Activated CD4-positive, alpha-beta T cell treated with anti-CD3 and anti-CD28 coated beads, Interleukin-2, amount 50 U/mL, for 24 hours (primary cell): ENCODE measurements around the gene NFASC.

Experiments used
- DNase-seq, 2 donors: peaks; one replicate each; pipeline ENCODE4 v3.0.0-alpha.2; 2020; ENCODE audit warnings: low read depth in 1 of 2, low spot score in 1 of 2

The NFASC gene

DNA sequence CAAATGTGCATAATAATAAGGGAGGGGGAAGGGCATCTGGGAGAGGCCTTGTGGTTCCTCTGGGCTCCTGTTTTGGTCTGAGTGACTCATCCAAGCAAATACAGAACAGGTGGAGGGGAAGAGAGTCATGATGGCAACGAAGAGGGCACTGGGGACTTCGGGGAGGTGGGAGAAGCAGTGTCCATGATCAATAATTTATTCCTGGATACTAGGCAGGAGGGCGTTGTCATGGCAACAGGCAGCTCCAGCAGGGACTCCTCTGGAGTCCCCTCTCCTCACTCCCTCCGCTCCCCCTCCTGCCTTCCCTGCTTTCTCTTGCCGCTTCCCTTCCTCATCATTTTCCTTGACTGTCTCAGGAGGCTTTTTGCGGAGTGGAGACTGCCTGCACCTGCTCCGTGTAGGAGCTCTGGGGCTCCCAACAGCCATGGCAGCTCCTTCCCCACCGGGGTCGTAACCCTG lies 12.3 kb upstream of the NFASC start:
- no peak for DNase-seq

DNA sequence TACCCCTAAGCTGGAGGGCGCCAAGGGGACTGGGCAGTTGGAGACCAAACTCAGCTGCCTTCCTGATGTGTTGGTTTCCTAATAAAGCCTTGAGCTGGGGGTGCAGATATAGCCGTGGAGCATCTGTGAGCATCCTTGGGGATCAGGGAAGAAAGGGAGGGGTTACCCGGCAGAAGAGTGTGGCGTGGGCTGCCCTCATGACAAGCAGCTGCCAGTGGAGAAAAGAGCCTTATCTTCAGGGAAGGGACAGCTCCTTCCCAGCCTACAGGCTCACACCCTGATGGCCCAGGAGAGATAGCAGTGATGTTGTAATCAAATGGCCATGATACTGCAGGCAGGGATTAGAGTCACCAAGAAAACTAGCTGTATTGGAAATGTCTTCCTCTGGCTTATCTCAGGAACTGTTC lies 10.8 kb upstream of the NFASC start:
- no peak for DNase-seq

DNA sequence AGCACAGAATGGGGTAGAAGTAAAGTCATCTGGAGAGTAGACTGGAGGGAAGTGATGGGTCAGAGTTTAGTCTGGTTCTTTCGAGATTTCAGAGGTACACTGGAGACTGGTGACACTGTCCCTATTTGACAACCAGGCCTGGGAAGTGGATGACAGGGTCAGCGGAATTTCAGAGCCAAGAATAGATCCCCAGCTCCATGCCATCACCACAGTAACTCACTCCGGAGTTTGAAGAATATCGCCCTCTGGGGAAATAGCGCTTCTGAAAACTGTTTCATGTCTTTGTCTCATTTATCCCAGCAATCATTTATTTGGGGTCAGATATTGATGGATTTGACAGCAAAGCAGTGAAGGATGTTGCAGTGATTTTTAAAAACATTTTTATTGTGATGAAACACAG lies 7.6 kb upstream of the NFASC start:
- DNase-seq, result no peak

DNA sequence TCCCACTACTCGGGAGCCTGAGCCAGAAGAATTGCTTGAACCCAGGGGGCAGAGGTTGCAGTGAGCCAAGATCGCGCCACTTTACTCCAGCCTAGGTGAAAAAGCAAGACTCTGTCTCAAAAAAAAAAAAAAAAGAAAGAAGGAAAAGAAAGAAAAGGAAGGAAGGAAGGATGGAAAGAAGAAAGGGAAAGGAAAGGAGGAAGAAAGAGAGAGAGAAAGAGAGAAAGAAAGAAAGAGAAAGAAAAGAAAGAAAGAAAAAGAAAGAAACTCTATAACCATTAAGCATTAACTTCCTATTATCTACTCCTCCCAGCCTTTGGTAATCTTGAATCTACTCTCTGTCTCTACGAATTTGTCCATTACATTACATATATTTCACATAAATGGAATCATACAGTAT lies 6.9 kb upstream of the NFASC start:
- no peak for DNase-seq

DNA sequence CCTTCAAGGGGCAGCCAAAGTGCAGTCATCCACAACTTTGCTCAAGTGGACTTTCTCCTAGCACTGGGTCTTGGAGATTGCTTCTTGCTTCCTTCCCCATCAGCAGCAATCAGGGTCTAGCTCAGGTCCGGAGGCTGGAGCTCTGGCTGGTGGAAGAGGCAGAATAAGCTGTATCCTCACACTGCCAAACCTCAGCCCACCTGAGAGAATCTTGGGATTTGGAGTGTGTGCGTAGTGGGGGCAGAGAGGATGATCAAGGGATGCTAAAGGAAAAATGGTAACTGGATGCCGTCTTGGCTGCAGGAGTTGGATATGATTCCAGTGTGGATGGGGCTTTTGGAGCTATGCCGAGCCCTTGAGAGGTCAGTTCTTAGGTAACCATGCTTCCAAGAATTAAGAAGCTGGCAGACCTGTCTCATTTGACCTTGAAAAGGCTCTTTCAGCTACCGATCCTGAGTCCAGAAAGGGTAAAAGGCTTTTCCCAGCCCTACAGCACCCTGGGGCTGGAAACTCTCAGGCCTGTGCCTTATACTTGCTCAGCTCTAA lies 4.5 kb upstream of the NFASC start:
- DNase-seq, result no peak

DNA sequence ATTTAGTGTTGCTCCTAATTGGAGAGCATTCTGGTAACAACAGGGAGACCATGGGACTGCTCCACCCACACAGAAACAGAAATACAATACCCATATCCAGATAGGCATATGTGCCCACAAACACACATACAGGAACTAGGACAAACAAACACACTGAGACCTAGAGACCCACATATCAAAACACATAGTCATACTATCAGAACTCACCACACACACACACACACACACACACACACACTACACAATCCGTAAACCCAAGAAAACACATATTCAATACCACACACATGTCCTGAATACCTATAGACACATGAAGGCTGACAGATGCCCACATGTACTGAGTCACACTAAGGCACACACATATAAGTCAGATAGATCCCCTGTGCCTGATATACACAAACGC lies 3.5 kb upstream of the NFASC start:
- DNase-seq, result no peak

DNA sequence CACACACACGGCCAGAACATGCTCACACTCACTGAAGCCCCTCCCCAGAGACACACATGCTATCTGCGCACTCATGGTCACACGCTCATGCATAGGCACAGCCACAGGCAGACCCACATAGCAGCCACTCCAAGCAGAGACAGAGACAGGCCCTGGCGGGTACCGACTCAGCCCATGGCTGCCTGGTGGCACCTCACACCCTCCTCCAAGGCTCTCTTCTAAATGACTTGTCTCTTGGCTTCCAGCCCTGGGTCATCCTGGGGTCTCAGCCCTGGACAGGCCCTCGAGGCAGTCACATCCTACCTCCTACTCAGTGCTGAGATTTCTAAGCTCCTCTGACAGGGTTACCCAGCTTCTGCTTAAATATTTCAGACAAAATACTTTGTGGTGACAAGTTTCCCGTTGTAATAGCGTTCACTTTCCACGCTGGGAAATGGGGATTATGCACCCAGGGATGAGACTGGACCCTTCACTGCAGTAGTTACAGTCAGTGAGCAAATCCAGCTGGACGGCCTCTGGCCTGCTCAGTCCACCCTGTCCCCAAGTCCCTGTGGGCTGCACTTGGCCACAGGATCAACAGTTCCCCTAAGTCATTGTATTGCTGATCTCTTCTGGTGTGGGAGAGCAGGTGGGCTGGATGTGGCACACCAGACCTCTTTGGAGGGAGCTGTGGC lies 2.9 kb upstream of the NFASC start:
- DNase-seq, result no peak

DNA sequence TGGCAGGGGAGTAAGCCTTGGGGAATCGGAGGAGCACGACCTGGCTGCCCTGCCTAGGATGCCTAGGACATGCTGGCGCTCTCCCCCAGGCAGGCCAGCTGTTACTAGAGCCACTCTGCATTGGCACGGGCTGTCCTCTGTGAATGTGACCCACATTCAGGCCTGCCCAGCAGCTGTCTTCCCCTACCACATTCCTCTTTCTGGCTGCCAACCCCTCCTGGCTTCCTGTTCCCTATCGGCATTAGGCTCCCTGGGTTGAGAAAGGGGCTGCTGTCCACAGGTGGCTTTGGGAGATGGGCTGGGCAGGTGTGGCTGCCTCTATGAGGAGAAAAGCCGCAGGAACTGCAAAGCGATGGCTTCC lies 2.3 kb upstream of the NFASC start:
- no peak for DNase-seq

DNA sequence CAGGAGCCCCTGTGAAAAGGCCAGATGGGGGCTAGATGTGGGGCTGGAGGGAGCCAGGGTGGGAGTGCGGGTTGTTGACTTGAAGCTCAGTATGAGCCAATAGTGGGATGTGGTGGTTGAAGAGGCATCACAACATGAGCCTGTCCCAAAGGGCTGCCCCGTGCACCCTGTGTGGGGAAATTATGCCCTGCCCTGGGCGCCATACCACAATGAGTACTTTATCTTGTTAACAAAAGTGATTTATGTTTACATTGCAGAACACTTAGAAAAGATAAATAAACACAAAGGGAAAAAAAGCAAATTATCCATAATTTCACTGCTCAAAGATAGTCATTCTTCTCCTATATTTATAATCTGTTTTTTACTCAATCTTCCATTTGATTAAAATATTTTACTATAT lies 1.6 kb upstream of the NFASC start:
- no peak for DNase-seq

DNA sequence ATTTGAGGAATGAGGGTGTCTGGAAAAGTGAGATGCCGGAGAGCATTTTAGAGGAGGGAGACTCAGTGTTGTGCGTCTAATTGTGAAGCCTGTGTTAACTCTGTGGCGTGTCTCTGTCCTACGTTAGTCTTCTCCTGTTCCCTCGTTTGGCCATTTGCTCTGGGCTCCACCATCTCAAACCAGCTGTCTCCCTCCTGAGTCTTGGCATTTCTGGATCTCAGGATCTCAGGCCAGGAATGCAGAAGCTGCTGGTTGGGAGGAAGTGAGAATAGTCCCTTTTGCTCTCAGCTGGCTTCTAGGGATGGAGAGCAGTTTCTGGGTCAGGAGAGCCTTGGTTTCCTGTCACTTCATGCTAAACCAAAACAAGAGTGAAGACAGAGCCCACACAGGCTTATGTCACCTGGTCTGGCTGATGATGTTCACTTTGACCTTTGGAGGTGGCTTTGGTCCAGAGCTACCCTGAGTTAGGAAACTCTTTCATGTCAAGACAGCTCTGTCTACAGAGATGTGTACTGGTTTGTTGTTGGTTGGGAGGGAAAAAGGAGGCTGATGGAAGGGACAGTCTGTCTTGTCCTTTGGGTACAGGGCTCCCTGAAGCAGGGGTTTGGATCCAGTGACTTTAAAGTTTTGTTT lies 859 bp downstream of the NFASC start:
- DNase-seq, result no peak

DNA sequence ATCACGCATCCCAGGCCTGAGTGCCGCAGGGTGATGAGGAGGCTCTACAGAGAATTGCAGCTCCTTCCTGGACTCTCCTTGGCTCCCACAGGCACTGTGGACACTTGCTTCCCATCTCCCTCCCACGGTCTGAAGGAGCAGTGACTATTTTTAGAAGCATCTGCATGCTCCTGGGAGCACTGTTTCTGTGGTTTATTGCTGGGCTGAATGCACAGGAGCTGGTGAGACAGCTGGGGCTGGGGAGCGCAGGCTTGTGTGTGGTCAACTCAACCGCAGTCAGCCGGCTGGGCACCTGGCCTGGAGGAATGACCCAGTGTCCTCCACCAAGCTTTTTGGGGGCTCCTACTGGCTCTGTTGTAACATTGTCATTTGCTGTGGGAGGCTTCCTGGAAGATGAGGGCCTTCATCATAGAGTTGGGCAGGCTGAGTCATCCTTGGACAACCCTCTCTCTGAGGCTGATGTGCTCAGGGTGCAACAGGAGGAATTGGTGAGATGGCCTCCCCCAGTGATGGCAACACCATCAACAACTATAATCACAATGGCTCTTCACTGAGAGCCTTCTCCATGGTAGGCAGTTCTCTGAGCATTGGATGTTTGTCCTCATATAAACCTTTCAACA lies 1.7 kb downstream of the NFASC start:
- DNase-seq, result no peak

DNA sequence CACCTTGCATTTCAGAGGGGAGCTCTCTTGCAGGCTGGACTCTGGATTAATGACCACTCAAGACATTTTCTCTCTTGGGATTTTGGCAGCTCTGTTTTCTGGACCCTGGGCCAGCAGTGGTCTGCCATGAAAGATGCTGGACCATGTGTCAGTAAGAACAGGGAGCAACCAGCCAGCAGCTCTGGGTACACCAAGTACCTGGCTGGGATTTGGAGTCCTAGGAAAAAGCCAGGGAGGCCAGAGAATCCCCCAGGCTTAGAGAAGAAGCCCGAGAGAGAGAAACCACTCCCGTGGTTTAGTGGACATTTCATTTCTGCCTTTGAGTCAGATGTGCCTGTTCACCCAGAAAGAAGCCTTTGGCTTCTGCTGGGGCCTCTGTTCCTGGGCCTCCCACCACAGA lies 2.5 kb downstream of the NFASC start:
- DNase-seq, result no peak

DNA sequence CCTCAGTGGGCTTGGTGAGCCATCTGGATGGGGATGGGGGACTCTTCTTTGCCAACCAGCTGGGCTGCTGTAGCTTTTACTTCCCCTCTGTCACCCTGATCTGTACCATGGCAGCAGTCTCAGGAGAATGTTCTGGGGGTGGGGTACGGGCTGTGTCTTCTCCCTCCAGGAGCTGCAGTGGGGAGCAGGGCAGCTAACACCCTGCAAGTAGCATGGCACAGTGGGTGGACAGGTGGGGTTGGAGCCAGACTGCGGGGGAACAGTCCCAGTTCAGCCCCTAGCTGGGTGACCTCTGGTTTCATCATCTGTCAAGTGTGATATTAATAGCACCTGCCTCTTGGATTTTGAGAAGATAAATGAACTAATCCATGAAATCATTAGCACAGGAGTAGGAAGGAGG lies 3.1 kb downstream of the NFASC start:
- no peak for DNase-seq

DNA sequence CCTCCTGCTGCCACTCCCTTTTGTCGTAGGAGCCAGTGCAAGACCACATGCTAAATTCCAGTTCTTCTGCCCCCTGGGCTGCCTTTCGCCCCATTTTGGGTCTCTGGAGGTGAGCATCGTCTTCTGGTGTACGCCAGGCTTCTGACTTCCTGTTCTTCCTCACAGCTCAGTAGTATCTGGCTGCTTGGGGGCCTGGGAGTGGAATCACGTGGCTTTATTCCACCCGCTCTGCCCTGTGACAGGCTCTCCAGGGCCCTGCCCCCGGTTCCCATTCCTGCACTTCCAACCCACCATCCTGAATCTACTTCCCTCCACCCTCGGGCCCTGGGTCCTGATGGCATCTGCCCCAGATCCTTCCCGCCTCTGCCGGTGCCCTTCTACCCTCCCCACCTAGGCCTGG lies 3.6 kb downstream of the NFASC start:
- no peak for DNase-seq

DNA sequence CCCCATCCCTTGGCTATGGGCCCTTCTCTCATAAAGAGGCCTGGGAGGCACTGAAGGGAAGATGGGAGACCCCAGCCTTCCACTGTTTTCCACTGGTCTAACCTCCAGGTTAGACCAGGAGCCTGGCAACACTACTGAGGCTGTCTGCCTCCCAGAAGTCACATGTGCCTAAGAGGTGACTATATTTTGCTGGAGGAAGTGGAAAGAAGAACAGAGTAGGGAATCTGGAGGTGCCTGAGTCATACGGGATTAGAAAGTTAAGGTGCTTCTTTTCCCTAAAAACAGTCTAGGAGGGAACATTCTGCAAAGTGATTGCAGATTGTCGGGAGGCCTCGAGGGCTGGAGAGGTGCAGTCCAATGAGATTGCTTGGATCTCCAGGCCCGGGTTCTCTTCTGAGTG lies 4.6 kb downstream of the NFASC start:
- DNase-seq, result no peak

DNA sequence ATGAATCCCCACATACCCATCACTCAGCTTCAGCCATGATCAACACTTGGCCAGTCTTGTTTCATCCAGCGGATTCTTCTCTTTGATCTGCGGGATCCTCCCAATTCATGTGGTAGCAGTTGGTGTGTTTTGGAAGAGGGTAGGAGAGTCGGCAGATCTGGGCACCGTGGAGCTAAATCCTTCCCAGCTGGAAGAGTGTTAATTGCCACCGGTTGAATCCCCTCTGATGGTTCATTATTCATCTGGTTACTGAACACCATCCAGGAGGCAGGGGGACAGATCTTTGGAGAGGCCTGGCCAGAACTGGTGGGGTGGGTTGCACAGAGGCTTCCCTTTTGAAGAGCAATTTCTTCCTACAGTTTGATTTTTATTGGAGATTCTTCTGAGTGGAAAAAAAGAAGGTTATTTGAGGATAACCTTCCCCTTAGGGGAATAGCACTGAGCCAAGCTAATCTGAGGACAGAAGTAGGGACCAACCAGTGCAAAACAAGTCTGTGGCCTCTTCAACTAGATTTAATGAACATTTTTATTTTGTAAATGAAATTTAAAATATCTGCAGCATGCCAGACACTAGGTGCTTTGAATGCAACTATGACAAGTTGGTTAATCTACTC lies 8.1 kb downstream of the NFASC start:
- no peak for DNase-seq

DNA sequence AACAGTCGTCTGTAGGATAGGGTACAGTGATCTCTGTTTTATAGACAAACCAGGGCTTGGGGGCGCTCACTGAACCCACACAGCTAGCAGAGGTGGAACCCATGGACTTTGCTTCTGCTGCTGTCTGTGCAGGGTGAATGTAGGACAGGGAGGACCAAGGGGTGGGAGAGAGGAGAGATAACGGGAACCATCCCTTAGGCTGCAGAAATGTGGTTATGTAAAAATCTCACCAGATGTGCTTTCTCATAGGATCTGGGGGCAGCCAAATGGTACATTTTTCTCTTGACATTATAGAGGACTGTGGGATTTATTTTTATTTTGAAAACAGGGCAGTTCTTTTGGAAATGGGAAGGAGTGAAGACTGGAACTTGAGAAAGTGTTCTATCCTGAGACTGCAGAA lies 8.7 kb downstream of the NFASC start:
- no peak for DNase-seq

DNA sequence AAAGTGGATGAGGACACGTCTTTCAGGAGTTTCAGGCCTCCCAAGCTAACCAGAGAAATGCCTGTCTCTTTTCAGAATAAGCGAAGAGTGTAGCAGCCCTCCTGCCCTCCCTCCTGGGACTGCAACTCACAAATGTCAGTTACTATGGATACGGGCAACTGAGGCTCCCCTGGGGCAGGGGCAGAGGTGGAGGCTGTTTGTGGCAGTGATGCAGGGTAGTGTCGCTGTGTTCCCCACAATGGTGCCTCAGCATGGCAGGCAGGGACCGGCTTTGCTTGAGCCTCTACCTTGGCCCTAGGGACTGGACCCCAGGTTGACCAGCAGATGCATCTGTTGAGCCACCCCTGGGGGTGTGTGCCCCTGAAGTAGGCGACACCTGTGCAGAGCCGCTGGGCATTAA lies 10.2 kb downstream of the NFASC start:
- DNase-seq, result no peak

DNA sequence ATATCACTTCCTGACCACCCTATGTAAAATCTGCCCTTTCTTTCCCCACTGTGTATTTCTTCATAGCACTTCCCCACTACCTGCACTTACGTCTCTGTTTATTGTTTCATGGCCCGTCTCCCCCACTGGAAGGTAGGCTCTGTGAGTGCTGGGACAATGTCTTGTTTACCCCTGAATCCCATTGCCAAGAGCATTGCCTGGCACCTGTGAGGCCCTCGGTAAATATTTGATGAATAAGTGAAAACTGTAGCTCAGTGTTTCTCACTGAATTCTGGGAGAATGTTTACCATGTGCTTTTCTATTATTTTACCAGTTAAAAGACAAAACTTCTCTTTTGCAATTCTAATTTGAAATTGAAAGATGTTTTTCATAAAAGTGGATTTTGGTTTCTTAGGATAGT lies 11.8 kb downstream of the NFASC start:
- no peak for DNase-seq

DNA sequence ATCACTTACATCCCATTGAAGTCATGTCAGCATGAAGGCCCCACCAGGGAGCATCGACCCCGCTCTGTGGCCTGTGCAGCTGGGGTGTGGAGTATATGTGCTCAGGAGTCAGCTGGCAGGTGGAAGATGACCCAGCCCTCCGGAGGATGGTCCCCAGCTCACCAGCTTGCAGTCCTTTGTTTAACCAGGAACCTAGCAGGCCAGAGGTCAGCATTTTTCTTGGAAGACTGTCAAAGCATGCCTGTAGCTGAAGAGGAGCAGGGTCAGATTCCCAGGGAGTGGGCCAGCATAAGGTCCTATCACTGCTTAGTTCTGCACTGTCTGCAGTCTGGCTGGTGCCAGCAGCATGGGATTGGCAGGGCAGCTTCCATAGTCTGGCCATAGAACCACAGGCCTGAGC lies 12.7 kb downstream of the NFASC start:
- DNase-seq, result no peak

DNA sequence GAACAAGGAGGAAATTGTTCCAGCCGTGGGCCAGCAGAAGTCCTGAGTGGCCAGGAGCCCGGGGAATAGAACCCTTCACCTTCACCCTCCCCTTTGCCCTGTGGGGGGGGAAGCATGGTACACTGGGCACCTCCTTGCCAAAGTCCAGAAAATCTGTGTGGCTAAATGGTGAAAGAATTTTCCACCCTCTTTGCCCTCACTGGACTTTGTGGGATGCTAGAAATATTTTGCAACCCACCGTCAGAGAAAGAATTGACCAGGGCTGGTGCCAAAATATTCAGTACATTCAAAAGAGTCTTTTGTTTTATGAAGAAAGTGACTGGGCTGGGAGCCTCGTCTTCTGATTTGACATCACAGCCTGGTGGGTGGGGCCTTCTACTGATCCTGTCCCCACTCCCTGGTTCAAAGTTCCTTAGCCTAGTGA lies 14.6 kb downstream of the NFASC start:
- no peak for DNase-seq

DNA sequence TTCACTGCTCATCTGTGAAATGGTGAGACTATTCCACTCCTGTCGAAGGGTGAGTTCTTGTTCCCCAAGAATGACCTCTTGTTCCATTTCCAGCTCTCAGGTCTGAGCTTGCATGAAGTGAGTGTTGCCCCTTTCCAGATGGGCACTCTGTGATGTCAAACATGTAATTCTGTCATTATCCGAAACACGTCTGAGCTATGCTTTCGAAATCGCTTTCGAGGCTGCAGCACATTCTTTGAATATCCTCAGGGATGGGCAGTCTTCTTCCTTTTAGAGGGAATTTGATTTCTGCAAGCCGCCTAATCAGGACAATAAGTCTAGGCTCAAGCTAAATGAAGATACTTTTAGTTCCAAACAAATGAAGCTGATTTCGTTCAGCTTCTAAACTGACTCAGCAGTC lies 15.1 kb downstream of the NFASC start:
- no peak for DNase-seq
